ENCODE data around the gene OLIG1.

- TF ChIP-seq, protein P1, sequence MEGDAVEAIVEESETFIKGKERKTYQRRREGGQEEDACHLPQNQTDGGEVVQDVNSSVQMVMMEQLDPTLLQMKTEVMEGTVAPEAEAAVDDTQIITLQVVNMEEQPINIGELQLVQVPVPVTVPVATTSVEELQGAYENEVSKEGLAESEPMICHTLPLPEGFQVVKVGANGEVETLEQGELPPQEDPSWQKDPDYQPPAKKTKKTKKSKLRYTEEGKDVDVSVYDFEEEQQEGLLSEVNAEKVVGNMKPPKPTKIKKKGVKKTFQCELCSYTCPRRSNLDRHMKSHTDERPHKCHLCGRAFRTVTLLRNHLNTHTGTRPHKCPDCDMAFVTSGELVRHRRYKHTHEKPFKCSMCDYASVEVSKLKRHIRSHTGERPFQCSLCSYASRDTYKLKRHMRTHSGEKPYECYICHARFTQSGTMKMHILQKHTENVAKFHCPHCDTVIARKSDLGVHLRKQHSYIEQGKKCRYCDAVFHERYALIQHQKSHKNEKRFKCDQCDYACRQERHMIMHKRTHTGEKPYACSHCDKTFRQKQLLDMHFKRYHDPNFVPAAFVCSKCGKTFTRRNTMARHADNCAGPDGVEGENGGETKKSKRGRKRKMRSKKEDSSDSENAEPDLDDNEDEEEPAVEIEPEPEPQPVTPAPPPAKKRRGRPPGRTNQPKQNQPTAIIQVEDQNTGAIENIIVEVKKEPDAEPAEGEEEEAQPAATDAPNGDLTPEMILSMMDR (IDR thresholded peaks at IDR 0.05; ENCODE audit: low read depth, low read length) = no peak
- TF ChIP-seq EZH2phosphoT487 (IDR thresholded peaks at IDR 0.05; ENCODE audit: low read depth) = no peak
Measured at GRCh38 chr21:33059380-33059841, 10.5 kb upstream of the OLIG1 start.
